Stimulated activated CD4-positive, alpha-beta T cell treated with anti-CD3 and anti-CD28 coated beads, Interleukin-15, amount 100 ng/mL, for 24 hours (primary cell): ENCODE measurements around the gene BPIFB6.

ENCODE experiments used
- DNase-seq: peaks from one replicate; pipeline ENCODE4 v3.0.0-alpha.2; 2020

BPIFB6 gene

GRCh38 chr20:33064572-33065287, 33.3 kb downstream of the BPIFB6 start:
- DNase-seq, result no peak

DNA sequence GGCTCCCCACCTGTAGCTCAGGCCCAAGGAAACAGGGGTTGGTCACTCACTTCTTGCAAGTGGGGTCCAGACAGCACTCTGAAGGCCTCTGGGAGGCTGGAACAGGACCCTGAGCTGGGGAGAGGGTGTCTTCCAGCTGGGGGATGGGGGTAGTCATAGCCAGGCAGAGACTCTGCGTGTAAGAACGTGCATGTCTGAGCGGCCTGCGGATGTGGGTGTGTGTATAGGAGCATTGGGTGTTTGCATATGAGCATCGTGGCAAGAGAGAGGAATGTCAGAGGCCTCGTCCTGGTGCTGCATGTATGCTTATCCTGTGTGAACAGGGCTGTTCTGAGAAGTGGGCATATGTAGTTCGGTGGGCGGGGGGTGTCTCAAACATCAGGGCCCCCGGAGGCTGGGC, 34.3 kb downstream of the BPIFB6 start:
- no peak for DNase-seq

DNA sequence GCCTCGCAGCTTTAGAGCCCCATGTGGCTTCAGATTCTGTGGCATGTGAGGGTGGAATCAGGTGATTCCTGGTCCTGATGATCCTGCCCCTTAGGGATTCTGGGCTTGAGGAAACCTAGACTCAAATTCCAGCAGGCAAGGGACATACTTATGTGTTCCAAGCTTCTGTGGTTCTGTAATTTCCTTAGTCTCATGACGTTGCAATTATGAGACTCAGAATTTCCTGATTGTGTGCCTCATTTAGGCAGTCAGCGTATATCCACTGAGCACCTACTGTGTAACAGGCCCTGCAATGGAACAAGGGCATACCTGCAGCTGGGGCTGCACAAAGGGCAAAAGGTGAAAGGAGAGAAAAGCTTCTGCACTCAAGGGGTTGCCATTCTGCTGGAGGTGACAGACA, 36.4 kb downstream of the BPIFB6 start:
- DNase-seq, result no peak

GRCh38 chr20:33068251-33068939, 36.9 kb downstream of the BPIFB6 start:
- DNase-seq, result no peak

DNA sequence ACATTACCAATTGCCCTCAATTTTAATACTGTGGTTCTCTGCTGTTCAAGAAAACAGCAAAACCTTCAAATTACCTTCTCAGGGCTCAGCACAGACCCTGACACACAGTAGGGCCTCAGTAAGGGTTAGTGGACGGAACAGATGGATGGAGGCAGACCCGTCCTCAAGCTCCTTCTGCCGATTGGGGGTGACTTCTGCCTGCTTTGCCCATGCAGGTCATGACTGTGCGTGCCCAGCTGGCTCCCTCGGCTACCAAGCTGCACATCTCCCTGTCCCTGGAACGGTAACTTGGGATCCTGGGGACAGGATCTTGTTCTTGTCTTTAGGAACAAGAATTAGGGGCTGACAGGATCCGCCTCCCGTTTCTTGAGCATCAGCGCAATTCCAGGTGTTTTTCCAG, 38.2 kb downstream of the BPIFB6 start:
- no peak for DNase-seq

GRCh38 chr20:33070111-33071053, 38.9 kb downstream of the BPIFB6 start:
- no peak for DNase-seq

GRCh38 chr20:33071198-33071597, 39.8 kb downstream of the BPIFB6 start:
- DNase-seq, result no peak

DNA sequence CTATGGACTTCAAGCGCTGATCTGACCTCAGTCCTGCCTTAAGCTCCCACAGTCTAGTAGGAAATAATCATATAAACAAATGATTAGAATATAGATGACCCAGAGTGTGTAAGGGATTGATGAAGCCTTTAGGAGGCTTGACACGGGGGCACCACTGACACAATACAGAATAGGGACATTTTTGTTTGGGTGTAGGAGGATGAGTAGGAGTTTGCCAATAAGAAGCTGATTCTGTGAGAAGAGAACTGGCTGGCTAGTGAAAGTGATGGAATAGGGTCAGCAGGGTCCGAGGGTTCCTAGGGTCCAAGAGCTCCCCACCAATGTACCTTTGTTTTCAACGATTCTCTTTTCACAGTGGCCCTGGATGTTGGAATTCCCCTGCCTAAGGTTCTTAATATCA, 40.9 kb downstream of the BPIFB6 start:
- no peak for DNase-seq

DNA sequence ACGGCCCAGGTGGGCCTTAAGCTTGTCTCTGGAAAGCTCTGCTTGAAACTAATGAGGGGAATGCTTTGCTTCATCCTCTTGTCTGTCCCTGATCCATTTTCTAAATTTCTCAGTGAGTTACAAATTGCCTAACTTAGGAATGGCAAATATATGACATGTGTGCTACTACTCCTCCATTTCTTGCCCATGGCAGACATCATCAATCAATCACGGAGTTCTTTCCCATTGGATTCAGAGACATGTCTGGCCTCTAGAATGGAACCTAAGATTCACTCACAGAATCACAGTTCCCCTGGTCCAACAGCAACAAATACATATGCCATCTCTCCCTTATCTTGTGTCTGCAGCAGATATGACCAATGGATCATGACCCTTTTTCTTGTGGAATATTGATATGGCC, 41.4 kb downstream of the BPIFB6 start:
- DNase-seq, result no peak

GRCh38 chr20:33074675-33075074, 43.2 kb downstream of the BPIFB6 start:
- no peak for DNase-seq

GRCh38 chr20:33075281-33075680, 43.8 kb downstream of the BPIFB6 start:
- no peak for DNase-seq

DNA sequence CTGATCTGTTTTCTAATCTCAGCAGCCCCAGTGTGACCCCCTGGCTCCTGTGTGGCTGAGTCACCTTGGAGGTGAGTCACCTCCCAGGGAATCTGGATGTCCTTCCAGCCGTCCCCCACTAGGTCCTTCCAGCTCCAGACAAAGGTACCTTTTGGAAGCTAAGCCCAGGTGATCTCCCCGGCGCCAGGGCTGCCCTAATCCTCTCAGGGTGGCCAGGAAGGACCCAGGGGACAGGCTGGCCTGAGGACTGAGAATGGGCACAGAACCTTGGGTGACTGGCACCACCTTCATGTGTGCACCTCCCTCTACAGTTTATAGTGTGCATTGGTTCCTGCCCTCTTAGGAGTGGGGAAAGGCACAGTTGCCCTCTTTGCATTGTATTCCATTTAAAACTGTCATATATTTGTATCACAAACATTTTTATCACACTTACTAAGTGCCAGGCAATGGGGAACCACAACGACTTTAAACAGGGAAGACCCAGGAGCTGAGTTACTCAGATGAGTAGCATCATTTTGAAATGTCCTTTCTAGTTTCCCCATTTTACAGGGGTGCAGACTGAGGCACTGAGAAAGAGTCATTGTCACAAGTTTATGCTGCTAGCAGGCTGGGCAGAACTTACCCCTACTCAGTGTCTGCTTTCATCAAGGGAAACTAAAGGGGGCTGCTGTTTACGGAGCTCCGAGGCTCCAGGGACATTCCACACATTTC, 45.4 kb downstream of the BPIFB6 start:
- no peak for DNase-seq

DNA sequence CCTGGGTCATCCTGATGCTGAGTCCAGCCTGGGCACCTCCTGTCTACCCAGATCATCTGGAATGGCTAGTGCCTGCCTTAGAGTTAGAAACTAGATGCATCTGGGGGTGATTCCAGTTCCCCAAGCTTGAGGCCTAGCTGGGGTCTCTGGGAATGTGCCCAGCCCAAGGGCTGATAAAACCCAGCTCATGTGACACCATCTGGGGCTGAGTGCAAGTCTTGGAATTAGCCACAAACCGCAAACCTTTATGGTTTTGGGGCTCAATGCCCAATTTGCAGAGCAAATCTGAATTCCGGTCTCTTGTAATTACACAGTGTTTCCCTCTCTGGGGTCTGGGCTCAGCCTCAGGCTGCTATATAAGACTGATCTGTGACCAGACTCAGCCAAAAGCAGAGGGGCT, 47.8 kb downstream of the BPIFB6 start, which contains the start of gene BPIFB4:
Gene BPIFB4, plus strand, starts transcription at position 385 of the 400 bp plus-strand sequence. CDS start 1,884 bp downstream, outside the sequence.
- no peak for DNase-seq

GRCh38 chr20:33081411-33082154, 50.1 kb downstream of the BPIFB6 start:
- no peak for DNase-seq

DNA sequence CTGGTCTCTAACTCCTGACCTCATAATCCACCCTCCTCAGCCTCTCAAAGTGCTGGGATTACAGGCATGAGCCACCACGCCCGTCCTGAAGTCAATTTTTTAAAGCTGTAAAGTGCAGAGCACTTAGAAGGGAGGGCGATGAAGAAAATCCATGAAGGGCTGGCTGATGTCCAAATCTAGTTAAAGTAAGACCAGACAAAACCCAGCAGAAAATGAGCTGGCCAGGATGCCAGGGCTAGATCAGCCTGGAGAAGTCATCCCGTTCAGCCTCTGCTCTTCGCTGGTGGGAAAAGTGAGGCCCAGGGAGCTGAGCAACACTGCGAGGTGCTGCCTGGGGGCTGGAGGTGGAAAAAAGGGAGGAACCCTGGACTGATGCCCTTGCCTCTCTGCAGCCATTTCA, 51.1 kb downstream of the BPIFB6 start:
- DNase-seq, result no peak

- no peak for DNase-seq
Observed at GRCh38 chr20:33083544-33084340, 52.3 kb downstream of the BPIFB6 start.

- no peak for DNase-seq
Observed at GRCh38 chr20:33084722-33085121, 53.3 kb downstream of the BPIFB6 start.

GRCh38 chr20:33086052-33086722, 54.7 kb downstream of the BPIFB6 start:
- DNase-seq, result no peak

GRCh38 chr20:33091147-33091546, 59.7 kb downstream of the BPIFB6 start:
- no peak for DNase-seq

GRCh38 chr20:33091693-33092092, 60.2 kb downstream of the BPIFB6 start:
- no peak for DNase-seq

GRCh38 chr20:33092361-33092760, 60.9 kb downstream of the BPIFB6 start:
- no peak for DNase-seq
